Fibroblast of pulmonary artery (primary cell): ENCODE data around the gene PDE8A.
A peak's percentile ranks its signal among the peaks of the same experiment; 100 is the strongest.

ENCODE experiments used
- DNase-seq: peaks from one replicate; pipeline ENCODE4 v3.0.0-alpha.2; 2010; ENCODE audit warnings: low read depth
- H3K4me3 ChIP-seq: replicated peaks from 2 replicates; pipeline ENCODE4 v1.5.1; 2011; ENCODE audit warnings: low read depth, mild to moderate bottlenecking, control low read depth, low read length, moderate library complexity
- CTCF ChIP-seq: IDR thresholded peaks from 2 replicates; pipeline ENCODE4 v1.5.1; 2011; ENCODE audit warnings: mild to moderate bottlenecking, control low read depth, low read length, inconsistent platforms; ENCODE audit errors: missing control alignments

The PDE8A gene

GRCh38 chr15:85089929-85090597 lies 108.4 kb downstream of the PDE8A start:
- TF ChIP-seq CTCF = no peak
- DNase-seq = no peak
- H3K4me3 ChIP-seq = no peak overlapping the region

GRCh38 chr15:85091990-85092389 lies 110.3 kb downstream of the PDE8A start:
- no peak for TF ChIP-seq CTCF
- no peak for DNase-seq
- H3K4me3 ChIP-seq = no peak overlapping the region

GRCh38 chr15:85094685-85095084 lies 113.0 kb downstream of the PDE8A start:
- H3K4me3 ChIP-seq = no peak overlapping the region
- TF ChIP-seq CTCF = no peak
- peak; percentile 45 for DNase-seq

GRCh38 chr15:85095566-85095965 lies 113.9 kb downstream of the PDE8A start:
- H3K4me3 ChIP-seq = no peak overlapping the region
- DNase-seq = no peak
- TF ChIP-seq CTCF = no peak

GRCh38 chr15:85097250-85097649 lies 115.6 kb downstream of the PDE8A start:
- H3K4me3 ChIP-seq = no peak overlapping the region
- no peak for TF ChIP-seq CTCF
- DNase-seq = no peak

- DNase-seq = peak; percentile 22
- H3K4me3 ChIP-seq = no peak overlapping the region
- no peak for TF ChIP-seq CTCF
Measured at GRCh38 chr15:85097725-85098124, 116.1 kb downstream of the PDE8A start.

- no peak for DNase-seq
- no peak overlapping the region for H3K4me3 ChIP-seq
- TF ChIP-seq CTCF = no peak
Measured at GRCh38 chr15:85099195-85099803, 117.6 kb downstream of the PDE8A start.
